Activated naive CD4-positive, alpha-beta T cell treated with anti-CD3 and anti-CD28 coated beads for 36 hours (primary cell): Measurements from ENCODE around the gene NUP205. TPM values are rescaled to one million over a fixed set of nuclear protein-coding genes. Genes with fewer than 3 reads are reported as not detected.

ENCODE experiments used
- CTCF ChIA-PET: fragments of 350-600 bp; sonication (Branson Sonifier 250); formaldehyde crosslinking; loops from one replicate; lab custom pipeline; 2021; ENCODE audit warnings: antibody characterized with exemption; lab: Charles Lee
- DNase-seq: peaks from one replicate; pipeline ENCODE4 v3.0.0-alpha.2; 2020
- H3K27ac Mint-ChIP-seq: one replicate; pipeline ENCODE4 v1.8.0; 2021; ENCODE audit warnings: mild to moderate bottlenecking, mixed read lengths
- H3K27me3 Mint-ChIP-seq: one replicate; pipeline ENCODE4 v1.8.0; 2021; ENCODE audit warnings: low read depth, mixed read lengths
- H3K36me3 Mint-ChIP-seq: one replicate; pipeline ENCODE4 v1.8.0; 2021; ENCODE audit warnings: low read depth, mixed read lengths
- H3K4me1 Mint-ChIP-seq: one replicate; pipeline ENCODE4 v1.8.0; 2021; ENCODE audit warnings: low read depth, mixed read lengths
- H3K4me3 Mint-ChIP-seq: one replicate; pipeline ENCODE4 v1.8.0; 2021; ENCODE audit warnings: mild to moderate bottlenecking, moderate library complexity, mixed read lengths
- H3K9me3 Mint-ChIP-seq: one replicate; pipeline ENCODE4 v1.8.0; 2021; ENCODE audit warnings: mixed read lengths
- intact Hi-C: fragments of 100-400 bp; cut with micrococcal nuclease; formaldehyde crosslinking; loops from one replicate; pipeline ENCODE4 v1.15.1; 2023
- total RNA-seq, 2 experiments: library from RNA; stranded (reverse); gene quantifications; one replicate each; pipeline ENCODE4 v1.2.3, GENCODE V29; 2021

NUP205 gene
- total RNA-seq, 2 experiments from 2014 or later, result 155 to 162 TPM

GRCh38 chr7:135697276-135698049 is 139.7 kb downstream of the NUP205 start:
- no peaks in the 10 kb centered on the region for H3K36me3 Mint-ChIP-seq
- intact Hi-C loops, result no loop called here
- H3K27ac Mint-ChIP-seq, result no peak overlapping the region
- CTCF ChIA-PET, result interaction anchor here (1.1 kb wide), 1 partner anchor 103 kb away, joined by 5 read pairs; no protein-coding TSS in a partner anchor
- H3K4me1 Mint-ChIP-seq, result no peaks in the 10 kb centered on the region
- no peak for DNase-seq
- H3K4me3 Mint-ChIP-seq, result no peak overlapping the region
- no peaks in the 10 kb centered on the region for H3K9me3 Mint-ChIP-seq
- no peaks in the 10 kb centered on the region for H3K27me3 Mint-ChIP-seq

Other genes with a start within 250 kb of the NUP205 start
- gene CNOT4, start 47.8 kb upstream of the NUP205 start, total RNA-seq, result 10 to 100 TPM; 16.6 to 20.3 TPM
- 10 to 100 TPM; 21.5 to 21.6 TPM for gene STMP1, start 104.6 kb downstream of the NUP205 start, total RNA-seq
- not detected for gene SLC13A4, start 170.3 kb downstream of the NUP205 start, total RNA-seq
- not detected for gene FAM180A, start 190.9 kb downstream of the NUP205 start, total RNA-seq